Sigmoid colon (tissue), 7 donors: ENCODE results near the gene UMODL1. TPM values are rescaled to one million over a fixed set of nuclear protein-coding genes. Genes with fewer than 3 reads are reported as not detected.
A peak's percentile ranks its signal among the peaks of the same experiment; 100 is the strongest.

Source experiments
- DNase-seq: peaks from one replicate; pipeline ENCODE4 v3.0.0-alpha.2; 2019
- H3K27ac ChIP-seq, 4 donors: fragments of 200-600 bp; sonication (generic); one replicate each; pipeline ENCODE4 v1.5.1; 2016 to 2019; ENCODE audit warnings: mild to moderate bottlenecking in 1 of 4
- H3K27me3 ChIP-seq, 3 donors: fragments of 200-600 bp; sonication (generic); one replicate each; pipeline ENCODE4 v1.5.1; 2019; ENCODE audit warnings: mild to moderate bottlenecking in 1 of 3
- H3K36me3 ChIP-seq, 4 donors: fragments of 200-600 bp; sonication (generic); one replicate each; pipeline ENCODE4 v1.5.1; 2016 to 2019
- H3K4me1 ChIP-seq, 4 donors: fragments of 200-600 bp; sonication (generic); one replicate each; pipeline ENCODE4 v1.5.1; 2017 to 2019
- H3K4me3 ChIP-seq, 4 donors: fragments of 200-600 bp; sonication (generic); one replicate each; pipeline ENCODE4 v1.5.1; 2017 to 2019; ENCODE audit warnings: mild to moderate bottlenecking in 2 of 4, moderate library complexity in 1 of 4
- H3K9me3 ChIP-seq, 4 donors: fragments of 200-600 bp in 3 of 4; sonication (generic) in 3 of 4; one replicate each; pipeline versions ENCODE4 v1.5.1 to v1.6.1; 2013 to 2019
- CTCF ChIP-seq, 4 experiments: fragments of 450-650 bp in 3 of 4; fragments of 200-600 bp in 1 of 4; IDR thresholded peaks; one replicate each; pipeline ENCODE4 v1.5.1; 2016 to 2019; ENCODE audit warnings: antibody characterized with exemption in 4 of 4, mild to moderate bottlenecking in 3 of 4, moderate library complexity in 2 of 4
- EP300 ChIP-seq, 4 donors: sonication (generic); formaldehyde crosslinking; IDR thresholded peaks; one replicate each; pipeline ENCODE4 v1.6.1; 2017; ENCODE audit warnings: antibody characterized with exemption in 4 of 4
- POLR2A ChIP-seq, 2 donors: fragments of 450-650 bp; IDR thresholded peaks; one replicate each; pipeline ENCODE4 v1.6.1; 2016; ENCODE audit warnings: antibody characterized with exemption in 2 of 2, mild to moderate bottlenecking in 2 of 2, moderate library complexity in 2 of 2
- POLR2AphosphoS5 ChIP-seq, 4 donors: sonication (generic); formaldehyde crosslinking; IDR thresholded peaks; one replicate each; pipeline ENCODE4 v1.6.1; 2017; ENCODE audit warnings: antibody characterized with exemption in 4 of 4
- WGBS, 2 donors: extraction: QIAGEN DNeasy Blood & Tissue Kit; methylation state at CpG; one replicate each; pipeline ENCODE4 v1.1.7; 2013; 5-methylcytosine and 5-hydroxymethylcytosine counted together
- intact Hi-C: fragments of 100-400 bp; cut with DNase I; formaldehyde crosslinking; loops from one replicate; pipeline ENCODE4 v1.15.1; 2023
- polyA plus RNA-seq, 3 donors: library from polyadenylated mRNA; stranded (reverse); fragments of 200-250 nt; gene quantifications; one replicate each; pipeline ENCODE4 v1.2.3, GENCODE V29; 2013
- total RNA-seq, 4 donors: library from RNA; depleted of rRNA; stranded (reverse); fragments of >200 nt; gene quantifications; one replicate each; pipeline ENCODE4 v1.1.0, GENCODE V29; 2016
- donor health status: healthy with polysubstance abuse.
- donor health status: Bipolar disorder and iron deficiency.
- donor health status: healthy.

The UMODL1 gene
- total and polyA plus RNA-seq, 7 donors, result 0.13 to 0.23 TPM; not detected in 5

- intact Hi-C loops, result loop anchor here (5.0 kb wide), 1 partner anchor 84 kb away; the partner anchor contains the start of gene ZBTB21
- H3K9me3 ChIP-seq, result no peaks in the 10 kb centered on the region
- TF ChIP-seq CTCF (IDR thresholded peaks at IDR 0.05), result no peak
- TF ChIP-seq EP300 (IDR thresholded peaks at IDR 0.05), result no peak
- TF ChIP-seq POLR2A (IDR thresholded peaks at IDR 0.05), result no peak
- no peak for TF ChIP-seq POLR2AphosphoS5 (IDR thresholded peaks at IDR 0.05)
- no peak overlapping the region for H3K4me3 ChIP-seq
- 75 to 91% methylated on average over 10 of the region's 10 CpGs for WGBS, 2 donors
- H3K27ac ChIP-seq, result peak overlapping the region in 1 of 4 donors; percentile 70
- DNase-seq, result no peak
- H3K27me3 ChIP-seq, result no peaks in the 10 kb centered on the region
- peaks cover 0 to 12% (median 10%) of the 10 kb centered on the region in 4 donors for H3K4me1 ChIP-seq
- no peaks in the 10 kb centered on the region for H3K36me3 ChIP-seq
Observed at GRCh38 chr21:42096566-42096965, 25.4 kb downstream of the UMODL1 start.

- H3K27ac ChIP-seq, result peak overlapping the region in 3 of 4 donors; percentile 56 to 70 (median 64)
- no peaks in the 10 kb centered on the region for H3K36me3 ChIP-seq
- peaks cover 0 to 12% (median 10%) of the 10 kb centered on the region in 4 donors for H3K4me1 ChIP-seq
- no peak for DNase-seq
- no peak overlapping the region for H3K4me3 ChIP-seq
- H3K27me3 ChIP-seq, result no peaks in the 10 kb centered on the region
- TF ChIP-seq EP300 (IDR thresholded peaks at IDR 0.05) (no peak), POLR2A (IDR thresholded peaks at IDR 0.05) (no peak), POLR2AphosphoS5 (IDR thresholded peaks at IDR 0.05) (no peak), CTCF (IDR thresholded peaks at IDR 0.05) (no peak)
- intact Hi-C loops, result loop anchor here (5.0 kb wide), 1 partner anchor 85 kb away; the partner anchor contains the start of gene ZBTB21
- 79 to 87% methylated on average over 3 of the region's 3 CpGs for WGBS, 2 donors
- no peaks in the 10 kb centered on the region for H3K9me3 ChIP-seq
Observed at GRCh38 chr21:42097274-42097673, 26.2 kb downstream of the UMODL1 start.

GRCh38 chr21:42097860-42098454 is 26.8 kb downstream of the UMODL1 start:
- Histone ChIP-seq H3K36me3 (no peaks in the 10 kb centered on the region), H3K27me3 (no peaks in the 10 kb centered on the region), H3K4me1 (peaks cover 0 to 12% (median 10%) of the 10 kb centered on the region in 4 donors), H3K4me3 (no peak overlapping the region), H3K9me3 (no peaks in the 10 kb centered on the region), H3K27ac (peak overlapping the region in 3 of 4 donors; percentile 56 to 70 (median 64))
- no peak for DNase-seq
- WGBS, 2 donors, result 13 to 31% methylated on average over 8 of the region's 8 CpGs
- TF ChIP-seq POLR2A (IDR thresholded peaks at IDR 0.05) (no peak), POLR2AphosphoS5 (IDR thresholded peaks at IDR 0.05) (peak; percentile 23 to 81 (median 42)), CTCF (IDR thresholded peaks at IDR 0.05) (no peak), EP300 (IDR thresholded peaks at IDR 0.05) (peak in 1 of 4 donors; percentile 40)
- intact Hi-C loops, result loop anchor here (5.0 kb wide), 1 partner anchor 86 kb away; the partner anchor contains the start of gene ZBTB21

- no peak for DNase-seq
- Histone ChIP-seq H3K9me3 (no peaks in the 10 kb centered on the region), H3K36me3 (no peaks in the 10 kb centered on the region), H3K27ac (no peak overlapping the region), H3K27me3 (no peaks in the 10 kb centered on the region), H3K4me1 (peaks cover 0 to 12% (median 10%) of the 10 kb centered on the region in 4 donors), H3K4me3 (no peak overlapping the region)
- intact Hi-C loops, result loop anchor here (5.0 kb wide), 1 partner anchor 87 kb away; the partner anchor contains the start of gene ZBTB21
- TF ChIP-seq POLR2A (IDR thresholded peaks at IDR 0.05), result no peak
- TF ChIP-seq EP300 (IDR thresholded peaks at IDR 0.05), result no peak
- no peak for TF ChIP-seq CTCF (IDR thresholded peaks at IDR 0.05)
- no peak for TF ChIP-seq POLR2AphosphoS5 (IDR thresholded peaks at IDR 0.05)
- 92 to 93% methylated on average over 21 of the region's 21 CpGs for WGBS, 2 donors
Observed at GRCh38 chr21:42098957-42099505, 27.9 kb downstream of the UMODL1 start.
